ENCODE results near the gene CNPPD1. TPM values are rescaled to one million over a fixed set of nuclear protein-coding genes. Genes with fewer than 3 reads are reported as not detected.

CNPPD1 gene
- total RNA-seq, 1 donor from 2014 or later, result 69.8 TPM

- Mint-ChIP-seq H3K4me1 (ENCODE audit: low read depth) (peaks cover 58% of the 10 kb centered on the region), H3K9me3 (no peaks in the 10 kb centered on the region), H3K4me3 (peak overlapping the region; percentile 37), H3K36me3 (ENCODE audit: low read depth) (peaks cover 37% of the 10 kb centered on the region), H3K27me3 (ENCODE audit: insufficient read depth) (no peaks in the 10 kb centered on the region), H3K27ac (peak overlapping the region; percentile 64)
- intact Hi-C loops (cut with micrococcal nuclease), result no loop called here
- no peak for DNase-seq (ENCODE audit: low spot score)
Measured at GRCh38 chr2:219181531-219181930, 4.8 kb upstream of the CNPPD1 start.

GRCh38 chr2:219180961-219181360, 4.2 kb upstream of the CNPPD1 start:
- no peaks in the 10 kb centered on the region for H3K9me3 Mint-ChIP-seq
- H3K27ac Mint-ChIP-seq, result peak overlapping the region; percentile 7
- H3K36me3 Mint-ChIP-seq (ENCODE audit: low read depth), result peaks cover 37% of the 10 kb centered on the region
- DNase-seq (ENCODE audit: low spot score), result no peak
- intact Hi-C loops (cut with micrococcal nuclease), result no loop called here
- H3K27me3 Mint-ChIP-seq (ENCODE audit: insufficient read depth), result no peaks in the 10 kb centered on the region
- peak overlapping the region; percentile 74 for H3K4me3 Mint-ChIP-seq
- H3K4me1 Mint-ChIP-seq (ENCODE audit: low read depth), result peaks cover 60% of the 10 kb centered on the region

- peak overlapping the region; percentile 91 for H3K4me3 Mint-ChIP-seq
- no peaks in the 10 kb centered on the region for H3K27me3 Mint-ChIP-seq (ENCODE audit: insufficient read depth)
- no peaks in the 10 kb centered on the region for H3K9me3 Mint-ChIP-seq
- H3K36me3 Mint-ChIP-seq (ENCODE audit: low read depth), result peaks cover 30% of the 10 kb centered on the region
- no peak overlapping the region for H3K27ac Mint-ChIP-seq
- intact Hi-C loops (cut with micrococcal nuclease), result loop anchor here (2.0 to 5.0 kb wide), 3 partner anchors 283 to 893 kb away; partner anchors contain the start of gene CTDSP1
- H3K4me1 Mint-ChIP-seq (ENCODE audit: low read depth), result peaks cover 71% of the 10 kb centered on the region
- no peak for DNase-seq (ENCODE audit: low spot score)
Measured at GRCh38 chr2:219179601-219180465, 3.1 kb upstream of the CNPPD1 start.

GRCh38 chr2:219178377-219179175, 1.9 kb upstream of the CNPPD1 start:
- Mint-ChIP-seq H3K27ac (peak overlapping the region; percentile 96), H3K27me3 (ENCODE audit: insufficient read depth) (no peaks in the 10 kb centered on the region), H3K36me3 (ENCODE audit: low read depth) (peaks cover 32% of the 10 kb centered on the region), H3K4me1 (ENCODE audit: low read depth) (peaks cover 80% of the 10 kb centered on the region), H3K4me3 (peak overlapping the region; percentile 91), H3K9me3 (no peaks in the 10 kb centered on the region)
- intact Hi-C loops (cut with micrococcal nuclease), result loop anchor here (1.0 to 5.0 kb wide), 6 partner anchors 28 to 891 kb away; partner anchors contain the start of genes ABCB6, ANKZF1, ATG9A and CTDSP1
- no peak for DNase-seq (ENCODE audit: low spot score)

GRCh38 chr2:219177552-219178376, 1.0 kb upstream of the CNPPD1 start, which contains the start of gene RETREG2:
RETREG2 (plus strand) TSS chr2:219178275; CDS start chr2:219178353, 78 bp downstream.
- H3K27ac Mint-ChIP-seq, result peak within 1 kb of the TSS; percentile 96
- peaks cover 72% of the 10 kb centered on the region for H3K4me1 Mint-ChIP-seq (ENCODE audit: low read depth)
- H3K9me3 Mint-ChIP-seq, result no peaks in the 10 kb centered on the region
- peak; percentile 74 for DNase-seq (ENCODE audit: low spot score)
- intact Hi-C loops (cut with micrococcal nuclease), result loop anchor here (1.0 to 5.0 kb wide), 14 partner anchors 17 to 890 kb away; partner anchors contain the start of genes ABCB6, ANKZF1, ATG9A and CNOT9
- H3K36me3 Mint-ChIP-seq (ENCODE audit: low read depth), result peaks cover 32% of the 10 kb centered on the region
- no peaks in the 10 kb centered on the region for H3K27me3 Mint-ChIP-seq (ENCODE audit: insufficient read depth)
- H3K4me3 Mint-ChIP-seq, result peak within 1 kb of the TSS; percentile 91

- peak; percentile 18 for DNase-seq (ENCODE audit: low spot score)
- peaks cover 62% of the 10 kb centered on the region for H3K4me1 Mint-ChIP-seq (ENCODE audit: low read depth)
- intact Hi-C loops (cut with micrococcal nuclease), result loop anchor here (2.0 to 5.0 kb wide), 4 partner anchors 119 to 889 kb away; partner anchors contain the start of genes CTDSP1 and TTLL4
- peak overlapping the region; percentile 74 for H3K27ac Mint-ChIP-seq
- H3K4me3 Mint-ChIP-seq, result peak overlapping the region; percentile 88
- H3K27me3 Mint-ChIP-seq (ENCODE audit: insufficient read depth), result no peaks in the 10 kb centered on the region
- H3K9me3 Mint-ChIP-seq, result no peaks in the 10 kb centered on the region
- peaks cover 35% of the 10 kb centered on the region for H3K36me3 Mint-ChIP-seq (ENCODE audit: low read depth)
Measured at GRCh38 chr2:219175928-219176817, 552 bp downstream of the CNPPD1 start.

GRCh38 chr2:219175486-219175885, 1.2 kb downstream of the CNPPD1 start:
- no peak overlapping the region for H3K27ac Mint-ChIP-seq
- intact Hi-C loops (cut with micrococcal nuclease), result loop anchor here (5.0 kb wide), 2 partner anchors 778 to 888 kb away; partner anchors contain the start of gene CTDSP1
- no peaks in the 10 kb centered on the region for H3K27me3 Mint-ChIP-seq (ENCODE audit: insufficient read depth)
- H3K36me3 Mint-ChIP-seq (ENCODE audit: low read depth), result peaks cover 31% of the 10 kb centered on the region
- no peaks in the 10 kb centered on the region for H3K9me3 Mint-ChIP-seq
- peaks cover 57% of the 10 kb centered on the region for H3K4me1 Mint-ChIP-seq (ENCODE audit: low read depth)
- no peak for DNase-seq (ENCODE audit: low spot score)
- peak overlapping the region; percentile 88 for H3K4me3 Mint-ChIP-seq

GRCh38 chr2:219174801-219175200, 1.9 kb downstream of the CNPPD1 start:
- Mint-ChIP-seq H3K4me1 (ENCODE audit: low read depth) (peaks cover 50% of the 10 kb centered on the region), H3K36me3 (ENCODE audit: low read depth) (peaks cover 30% of the 10 kb centered on the region), H3K4me3 (peak overlapping the region; percentile 72), H3K27ac (no peak overlapping the region), H3K27me3 (ENCODE audit: insufficient read depth) (no peaks in the 10 kb centered on the region), H3K9me3 (no peaks in the 10 kb centered on the region)
- DNase-seq (ENCODE audit: low spot score), result no peak
- intact Hi-C loops (cut with micrococcal nuclease), result loop anchor here (5.0 kb wide), 2 partner anchors 778 to 888 kb away; partner anchors contain the start of gene CTDSP1

GRCh38 chr2:219174146-219174545, 2.6 kb downstream of the CNPPD1 start:
- peaks cover 28% of the 10 kb centered on the region for H3K36me3 Mint-ChIP-seq (ENCODE audit: low read depth)
- H3K9me3 Mint-ChIP-seq, result no peaks in the 10 kb centered on the region
- intact Hi-C loops (cut with micrococcal nuclease), result no loop called here
- H3K27me3 Mint-ChIP-seq (ENCODE audit: insufficient read depth), result no peaks in the 10 kb centered on the region
- H3K4me3 Mint-ChIP-seq, result peak overlapping the region; percentile 72
- H3K27ac Mint-ChIP-seq, result peak overlapping the region; percentile 50
- peaks cover 44% of the 10 kb centered on the region for H3K4me1 Mint-ChIP-seq (ENCODE audit: low read depth)
- DNase-seq (ENCODE audit: low spot score), result no peak

- H3K4me3 Mint-ChIP-seq, result no peak overlapping the region
- peaks cover 27% of the 10 kb centered on the region for H3K36me3 Mint-ChIP-seq (ENCODE audit: low read depth)
- H3K9me3 Mint-ChIP-seq, result no peaks in the 10 kb centered on the region
- no peak for DNase-seq (ENCODE audit: low spot score)
- no peaks in the 10 kb centered on the region for H3K27me3 Mint-ChIP-seq (ENCODE audit: insufficient read depth)
- peaks cover 38% of the 10 kb centered on the region for H3K4me1 Mint-ChIP-seq (ENCODE audit: low read depth)
- intact Hi-C loops (cut with micrococcal nuclease), result no loop called here
- H3K27ac Mint-ChIP-seq, result no peak overlapping the region
Measured at GRCh38 chr2:219173176-219173575, 3.5 kb downstream of the CNPPD1 start.

All from activated T-helper 1 cell treated with anti-CD3 and anti-CD28 coated beads, Interleukin-12 subunit alpha, Interleukin-12 subunit beta, Interleukin-2, Interleukin-4 antibody, amounts not matched to agents 30 ng/mL and 10 ng/mL and 1 ng/mL, durations not matched to agents 14 hours and 24 hours and 36 hours (primary cell).